Loucy (cell line): ENCODE measurements around the gene PODXL.

Experiments used
- H2AFZ ChIP-seq: fragments of 200-600 bp; sonication (generic); 2 replicates; pipeline ENCODE4 v1.6.0; 2016; ENCODE audit warnings: antibody characterized with exemption, mild to moderate bottlenecking, low read length, moderate library complexity
- H3F3A ChIP-seq: fragments of 200-600 bp; 2 replicates; pipeline ENCODE4 v1.6.0; 2016; ENCODE audit warnings: antibody characterized with exemption, low read depth, mild to moderate bottlenecking
- H3K27me3 ChIP-seq: fragments of 200-600 bp; sonication (generic); 2 replicates; pipeline ENCODE4 v1.6.1; 2014; ENCODE audit warnings: low read length, mild to moderate bottlenecking; ENCODE audit not compliant: insufficient read depth, poor library complexity, severe bottlenecking
- H3K36me3 ChIP-seq: fragments of 200-600 bp; sonication (generic); 2 replicates; pipeline ENCODE4 v1.6.1; 2016; ENCODE audit warnings: low read length; ENCODE audit not compliant: insufficient read depth
- H3K4me1 ChIP-seq: fragments of 200-600 bp; sonication (generic); 2 replicates; pipeline ENCODE4 v1.5.1; 2014; ENCODE audit warnings: low read length, mild to moderate bottlenecking; ENCODE audit not compliant: insufficient read depth, poor library complexity, severe bottlenecking
- H3K4me2 ChIP-seq: fragments of 200-600 bp; sonication (generic); 2 replicates; pipeline ENCODE4 v1.6.0; 2014; ENCODE audit warnings: antibody characterized with exemption, low read length, low read depth, mild to moderate bottlenecking; ENCODE audit not compliant: poor library complexity, severe bottlenecking
- H3K4me3 ChIP-seq: fragments of 200-600 bp; sonication (generic); 2 replicates; pipeline ENCODE4 v1.5.1; 2014; ENCODE audit warnings: low read length, mild to moderate bottlenecking, mixed read lengths; ENCODE audit not compliant: poor library complexity, severe bottlenecking
- H3K79me2 ChIP-seq: fragments of 200-600 bp; sonication (generic); 2 replicates; pipeline ENCODE4 v1.6.1; 2014; ENCODE audit warnings: low read length; ENCODE audit not compliant: insufficient read depth
- H3K9ac ChIP-seq: fragments of 200-600 bp; sonication (generic); 2 replicates; pipeline ENCODE4 v1.6.0; 2014; ENCODE audit warnings: mild to moderate bottlenecking, low read depth, low read length, moderate library complexity; ENCODE audit not compliant: poor library complexity, severe bottlenecking
- H3K9me2 ChIP-seq: fragments of 200-600 bp; sonication (generic); replicated peaks from 2 replicates; pipeline ENCODE4 v1.6.1; 2016; ENCODE audit warnings: low read depth, low read length, mixed read lengths
- H3K9me3 ChIP-seq: fragments of 200-600 bp; sonication (generic); 2 replicates; pipeline ENCODE4 v1.6.1; 2014; ENCODE audit warnings: mild to moderate bottlenecking, antibody characterized with exemption, low read length, low read depth; ENCODE audit not compliant: insufficient read depth
- H4K20me1 ChIP-seq: fragments of 200-600 bp; sonication (generic); 2 replicates; pipeline ENCODE4 v1.6.0; 2014; ENCODE audit warnings: antibody characterized with exemption, low read length, mild to moderate bottlenecking; ENCODE audit not compliant: insufficient read depth, poor library complexity, severe bottlenecking
- CTCF ChIP-seq: fragments of 200-600 bp; sonication (generic); conservative IDR thresholded peaks from 2 replicates; pipeline ENCODE4 v1.5.1; 2014; ENCODE audit warnings: mild to moderate bottlenecking, antibody characterized with exemption, low read length
- EZH2phosphoT487 ChIP-seq: fragments of 200-600 bp; IDR thresholded peaks from 2 replicates; pipeline ENCODE4 v1.6.1; 2018; ENCODE audit warnings: antibody characterized with exemption, mild to moderate bottlenecking, moderate library complexity, borderline replicate concordance

Gene PODXL

DNA sequence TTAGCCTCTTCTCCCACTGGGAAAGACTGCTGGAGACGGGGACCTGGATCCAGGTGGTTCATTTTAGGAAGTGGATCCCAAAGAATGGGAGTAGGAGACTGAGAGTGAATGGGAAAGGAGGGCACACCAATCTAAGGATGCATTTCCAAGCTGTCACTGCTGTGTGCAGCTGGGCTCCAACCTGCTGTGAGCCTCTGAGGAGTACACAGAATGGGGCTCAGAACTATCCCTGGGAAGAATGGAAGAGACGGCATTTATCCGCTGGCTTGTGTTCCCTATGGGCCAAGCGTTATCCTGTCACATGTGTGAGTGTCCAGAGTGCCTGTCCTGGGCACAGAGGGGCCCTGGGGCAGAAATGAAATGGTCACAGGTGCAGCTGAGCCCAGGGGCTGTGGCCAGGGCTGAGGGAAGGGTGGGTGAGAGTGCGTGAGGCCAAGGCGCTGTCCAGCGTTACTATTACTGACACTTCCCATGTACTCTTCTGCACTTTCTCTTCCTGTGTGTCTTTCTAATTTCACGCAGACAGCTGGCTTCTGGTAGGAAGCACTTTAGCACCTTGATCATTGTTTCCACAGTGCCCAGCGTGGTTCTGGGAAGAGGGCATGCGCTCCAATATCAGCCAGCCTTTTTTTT is 35.4 kb upstream of the PODXL start:
- no peaks in the 10 kb centered on the region for H4K20me1 ChIP-seq
- H3K9me2 ChIP-seq = no peaks in the 10 kb centered on the region
- no peak overlapping the region for H2AFZ ChIP-seq
- H3F3A ChIP-seq = no peaks in the 10 kb centered on the region
- no peaks in the 10 kb centered on the region for H3K27me3 ChIP-seq
- TF ChIP-seq EZH2phosphoT487 (no peak), CTCF (no peak)
- no peaks in the 10 kb centered on the region for H3K79me2 ChIP-seq
- no peaks in the 10 kb centered on the region for H3K36me3 ChIP-seq
- H3K9me3 ChIP-seq = no peaks in the 10 kb centered on the region
- H3K9ac ChIP-seq = no peak overlapping the region
- no peak overlapping the region for H3K4me2 ChIP-seq
- no peak overlapping the region for H3K4me3 ChIP-seq
- H3K4me1 ChIP-seq = no peaks in the 10 kb centered on the region

- no peak overlapping the region for H3K9ac ChIP-seq
- H3K79me2 ChIP-seq = no peaks in the 10 kb centered on the region
- no peak overlapping the region for H2AFZ ChIP-seq
- H3F3A ChIP-seq = no peaks in the 10 kb centered on the region
- H3K4me2 ChIP-seq = no peak overlapping the region
- no peaks in the 10 kb centered on the region for H4K20me1 ChIP-seq
- no peaks in the 10 kb centered on the region for H3K9me2 ChIP-seq
- no peaks in the 10 kb centered on the region for H3K27me3 ChIP-seq
- no peaks in the 10 kb centered on the region for H3K9me3 ChIP-seq
- H3K4me3 ChIP-seq = no peak overlapping the region
- TF ChIP-seq EZH2phosphoT487 (no peak), CTCF (no peak)
- no peaks in the 10 kb centered on the region for H3K4me1 ChIP-seq
- H3K36me3 ChIP-seq = no peaks in the 10 kb centered on the region
Observed at GRCh38 chr7:131587315-131587923, 31.0 kb upstream of the PODXL start.

- no peaks in the 10 kb centered on the region for H3K9me3 ChIP-seq
- TF ChIP-seq EZH2phosphoT487 (no peak), CTCF (no peak)
- no peak overlapping the region for H3K4me3 ChIP-seq
- no peaks in the 10 kb centered on the region for H3K36me3 ChIP-seq
- no peak overlapping the region for H3K4me2 ChIP-seq
- no peaks in the 10 kb centered on the region for H3K27me3 ChIP-seq
- no peak overlapping the region for H2AFZ ChIP-seq
- no peak overlapping the region for H3K9ac ChIP-seq
- no peaks in the 10 kb centered on the region for H3K79me2 ChIP-seq
- no peaks in the 10 kb centered on the region for H3F3A ChIP-seq
- H3K9me2 ChIP-seq = no peaks in the 10 kb centered on the region
- no peaks in the 10 kb centered on the region for H3K4me1 ChIP-seq
- no peaks in the 10 kb centered on the region for H4K20me1 ChIP-seq
Observed at GRCh38 chr7:131586759-131587158, 30.3 kb upstream of the PODXL start.
